Measurements from ENCODE around the gene PDE6B.

DNA sequence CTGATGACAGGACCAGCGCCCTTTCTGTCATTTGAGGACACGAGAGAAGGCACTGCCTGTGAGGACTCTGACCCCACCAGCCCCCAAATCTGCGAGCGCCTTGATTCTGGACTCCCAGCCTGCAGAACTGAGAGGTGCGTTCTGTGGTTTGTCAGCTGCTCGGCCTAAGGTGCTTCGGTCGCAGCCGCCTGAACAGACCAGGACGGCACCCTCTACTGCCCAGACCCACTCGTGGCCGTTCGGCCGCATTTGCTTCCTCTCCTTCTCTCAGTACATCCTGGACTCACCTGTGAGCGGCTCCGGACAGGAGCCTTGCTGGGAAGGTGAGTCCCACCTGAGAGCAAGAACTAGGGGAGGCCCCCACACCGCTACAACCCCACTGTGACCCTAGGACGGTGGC, 88.7 kb downstream of the PDE6B start:
- TF ChIP-seq, protein P1, sequence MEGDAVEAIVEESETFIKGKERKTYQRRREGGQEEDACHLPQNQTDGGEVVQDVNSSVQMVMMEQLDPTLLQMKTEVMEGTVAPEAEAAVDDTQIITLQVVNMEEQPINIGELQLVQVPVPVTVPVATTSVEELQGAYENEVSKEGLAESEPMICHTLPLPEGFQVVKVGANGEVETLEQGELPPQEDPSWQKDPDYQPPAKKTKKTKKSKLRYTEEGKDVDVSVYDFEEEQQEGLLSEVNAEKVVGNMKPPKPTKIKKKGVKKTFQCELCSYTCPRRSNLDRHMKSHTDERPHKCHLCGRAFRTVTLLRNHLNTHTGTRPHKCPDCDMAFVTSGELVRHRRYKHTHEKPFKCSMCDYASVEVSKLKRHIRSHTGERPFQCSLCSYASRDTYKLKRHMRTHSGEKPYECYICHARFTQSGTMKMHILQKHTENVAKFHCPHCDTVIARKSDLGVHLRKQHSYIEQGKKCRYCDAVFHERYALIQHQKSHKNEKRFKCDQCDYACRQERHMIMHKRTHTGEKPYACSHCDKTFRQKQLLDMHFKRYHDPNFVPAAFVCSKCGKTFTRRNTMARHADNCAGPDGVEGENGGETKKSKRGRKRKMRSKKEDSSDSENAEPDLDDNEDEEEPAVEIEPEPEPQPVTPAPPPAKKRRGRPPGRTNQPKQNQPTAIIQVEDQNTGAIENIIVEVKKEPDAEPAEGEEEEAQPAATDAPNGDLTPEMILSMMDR (IDR thresholded peaks at IDR 0.05) = no peak
- TF ChIP-seq POLR2A (IDR thresholded peaks at IDR 0.05) = no peak
